WTC11 (cell line): Measurements from ENCODE around the gene SUSD6. TPM values are rescaled to one million over a fixed set of nuclear protein-coding genes. Genes with fewer than 3 reads are reported as not detected.

Source experiments
- ATAC-seq: fragments of 200-7000 bp; cut with Tn5 transposase; 2 replicates; pipeline ENCODE4 v1.10.0; 2021; ENCODE audit warnings: mild to moderate bottlenecking, moderate library complexity
- CTCF ChIA-PET: fragments of 300-600 bp; sonication (Branson Sonifier 250); formaldehyde crosslinking; loops from one replicate; lab custom pipeline; 2021; ENCODE audit warnings: antibody characterized with exemption; lab: Charles Lee
- POLR2A ChIA-PET: fragments of 350-600 bp; sonication (Branson Sonifier 250); formaldehyde crosslinking; loops from one replicate; lab custom pipeline; 2021; ENCODE audit warnings: antibody characterized with exemption; lab: Charles Lee
- DNase-seq: peaks from one replicate; pipeline ENCODE4 v3.0.0; 2021; ENCODE audit warnings: low spot score
- H3K27ac Mint-ChIP-seq: 2 replicates; pipeline ENCODE4 v1.8.0; 2021; ENCODE audit warnings: mixed read lengths
- H3K27me3 Mint-ChIP-seq: 2 replicates; pipeline ENCODE4 v1.8.0; 2021; ENCODE audit warnings: low read depth, mild to moderate bottlenecking, moderate library complexity, mixed read lengths
- H3K36me3 Mint-ChIP-seq: 2 replicates; pipeline ENCODE4 v1.8.0; 2021; ENCODE audit warnings: mixed read lengths
- H3K4me1 Mint-ChIP-seq: 2 replicates; pipeline ENCODE4 v1.8.0; 2022; ENCODE audit warnings: mixed read lengths
- H3K4me3 Mint-ChIP-seq: 2 replicates; pipeline ENCODE4 v1.8.0; 2021; ENCODE audit warnings: mild to moderate bottlenecking, moderate library complexity, mixed read lengths
- H3K9me3 Mint-ChIP-seq: 2 replicates; pipeline ENCODE4 v1.8.0; 2021; ENCODE audit warnings: mixed read lengths
- CBFB ChIP-seq: sonication (generic); formaldehyde crosslinking; IDR thresholded peaks from 2 replicates; pipeline ENCODE4 v1.8.1; 2022; ENCODE audit warnings: mild to moderate bottlenecking, low read depth, missing genetic modification reagents
- FOXJ3 ChIP-seq: sonication (generic); formaldehyde crosslinking; IDR thresholded peaks from 2 replicates; pipeline ENCODE4 v1.9.0; 2021; ENCODE audit warnings: missing genetic modification reagents, mild to moderate bottlenecking, borderline replicate concordance
- IRF1 ChIP-seq: sonication (generic); formaldehyde crosslinking; IDR thresholded peaks from 2 replicates; pipeline ENCODE4 v1.8.0; 2023; ENCODE audit warnings: missing genetic modification reagents
- KAT7 ChIP-seq: sonication (generic); formaldehyde crosslinking; IDR thresholded peaks from 2 replicates; pipeline ENCODE4 v1.8.1; 2023; ENCODE audit warnings: missing genetic modification reagents, mild to moderate bottlenecking, borderline replicate concordance
- MAX ChIP-seq: sonication (generic); formaldehyde crosslinking; IDR thresholded peaks from 2 replicates; pipeline ENCODE4 v1.8.0; 2022; ENCODE audit warnings: mild to moderate bottlenecking, missing genetic modification reagents
- NFATC4 ChIP-seq: fragments of 250-450 bp; sonication (Bioruptor Pico); IDR thresholded peaks from 2 replicates; pipeline ENCODE4 v1.9.0; 2021; ENCODE audit warnings: mild to moderate bottlenecking
- NR2C2 ChIP-seq: sonication (generic); formaldehyde crosslinking; IDR thresholded peaks from 2 replicates; pipeline ENCODE4 v1.8.0; 2022; ENCODE audit warnings: mild to moderate bottlenecking, missing genetic modification reagents
- OVOL2 ChIP-seq: fragments of 250-450 bp; sonication (Bioruptor Pico); IDR thresholded peaks from 2 replicates; pipeline ENCODE4 v1.9.0; 2021; ENCODE audit warnings: mild to moderate bottlenecking, borderline replicate concordance
- PREB ChIP-seq: sonication (generic); formaldehyde crosslinking; IDR thresholded peaks from 2 replicates; pipeline ENCODE4 v1.8.1; 2022; ENCODE audit warnings: mild to moderate bottlenecking, missing genetic modification reagents, moderate library complexity, borderline replicate concordance
- SMAD3 ChIP-seq: sonication (generic); formaldehyde crosslinking; IDR thresholded peaks from 2 replicates; pipeline ENCODE4 v1.8.0; 2022; ENCODE audit warnings: missing genetic modification reagents, mild to moderate bottlenecking, borderline replicate concordance
- SMAD4 ChIP-seq: sonication (generic); formaldehyde crosslinking; IDR thresholded peaks from 2 replicates; pipeline ENCODE4 v1.8.0; 2022; ENCODE audit warnings: mild to moderate bottlenecking, missing genetic modification reagents
- TEAD4 ChIP-seq: sonication (generic); formaldehyde crosslinking; IDR thresholded peaks from 2 replicates; pipeline ENCODE4 v1.8.0; 2022; ENCODE audit warnings: mild to moderate bottlenecking, missing genetic modification reagents
- TP53 ChIP-seq: sonication (generic); formaldehyde crosslinking; IDR thresholded peaks from 2 replicates; pipeline ENCODE4 v1.8.1; 2023; ENCODE audit warnings: mild to moderate bottlenecking, missing genetic modification reagents
- ZBTB21 ChIP-seq: sonication (generic); formaldehyde crosslinking; IDR thresholded peaks from 2 replicates; pipeline ENCODE4 v1.8.1; 2023; ENCODE audit warnings: mild to moderate bottlenecking, missing genetic modification reagents, borderline replicate concordance
- ZNF263 ChIP-seq: sonication (generic); formaldehyde crosslinking; IDR thresholded peaks from 2 replicates; pipeline ENCODE4 v1.8.1; 2022; ENCODE audit warnings: low read depth, mild to moderate bottlenecking, moderate library complexity, missing genetic modification reagents
- ZNF423 ChIP-seq: fragments of 250-450 bp; sonication (Bioruptor Pico); IDR thresholded peaks from 2 replicates; pipeline ENCODE4 v2.1.2; 2022; ENCODE audit warnings: mild to moderate bottlenecking, moderate library complexity
- total RNA-seq: library from RNA; stranded (reverse); gene quantifications from 3 replicates; pipeline ENCODE4 v1.2.3, GENCODE V29; 2021
- TF ChIP-seq, protein P1 (sequence below): sonication (generic); formaldehyde crosslinking; IDR thresholded peaks from 2 replicates; pipeline ENCODE4 v1.8.1; 2023; ENCODE audit warnings: mild to moderate bottlenecking, missing genetic modification reagents, moderate library complexity
- TF ChIP-seq, protein P2 (sequence below): sonication (generic); formaldehyde crosslinking; IDR thresholded peaks from 2 replicates; pipeline ENCODE4 v1.8.1; 2022; ENCODE audit warnings: mild to moderate bottlenecking, moderate library complexity, missing genetic modification reagents
- TF ChIP-seq, protein P3 (sequence below): sonication (generic); formaldehyde crosslinking; IDR thresholded peaks from 2 replicates; pipeline ENCODE4 v1.8.0; 2022; ENCODE audit warnings: mild to moderate bottlenecking, missing genetic modification reagents

SUSD6 gene
- total RNA-seq, 1 experiment from 2014 or later, result 10.1 TPM

DNA sequence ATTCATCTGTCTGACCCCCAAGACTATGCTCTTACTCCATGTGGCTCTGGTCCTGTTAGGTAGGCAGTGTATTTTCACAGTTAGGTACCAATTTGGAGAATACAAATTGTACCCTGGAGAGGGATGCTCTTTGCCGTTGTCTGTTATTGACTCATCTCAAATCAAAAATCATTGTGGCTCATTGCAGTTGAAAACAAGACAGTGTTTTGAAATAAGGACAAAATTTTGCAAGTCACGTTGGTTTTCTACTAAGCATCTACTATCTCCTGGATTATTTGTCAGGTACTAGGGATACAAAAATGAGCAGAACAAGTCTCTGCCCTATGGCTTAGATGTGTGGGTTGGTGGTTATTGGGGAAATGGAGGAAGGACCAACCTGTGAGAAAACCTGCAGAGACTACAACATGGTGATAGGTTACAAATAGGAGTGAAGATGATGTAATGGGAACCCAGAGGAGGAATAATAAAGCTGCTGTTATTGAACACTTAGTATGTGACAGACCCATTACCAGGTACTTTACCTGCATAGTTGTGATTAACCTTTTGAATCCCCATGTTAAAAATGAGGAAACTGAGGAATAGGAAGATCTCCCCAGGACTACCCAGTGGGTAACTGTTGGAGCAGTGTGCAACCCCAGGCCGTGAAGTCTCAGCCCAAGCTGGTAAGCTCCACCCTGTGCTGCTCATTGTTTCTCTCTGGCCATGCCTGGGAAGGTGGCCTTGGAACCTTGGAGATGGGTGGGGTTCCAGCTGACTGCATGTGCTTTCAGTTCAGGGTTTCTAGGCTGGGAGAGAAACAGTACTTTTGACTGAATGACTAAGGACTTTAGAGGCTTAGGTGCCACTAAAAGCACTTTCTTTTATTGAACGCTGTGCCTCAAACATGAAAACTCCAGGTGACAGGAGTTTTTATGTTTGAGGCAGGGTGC, 82.7 kb downstream of the SUSD6 start (continued):
- TF ChIP-seq IRF1 (CRISPR knock-in tag), result no peak
- no peak for TF ChIP-seq OVOL2 (CRISPR knock-in tag)
- TF ChIP-seq MAX (CRISPR knock-in tag), result no peak
- no peak for TF ChIP-seq ZNF263 (CRISPR knock-in tag)
- TF ChIP-seq CBFB (CRISPR knock-in tag), result no peak

- Mint-ChIP-seq H3K9me3 (no peaks in the 10 kb centered on the region), H3K36me3 (no peaks in the 10 kb centered on the region), H3K4me1 (peaks cover 59% of the 10 kb centered on the region), H3K27ac (no peak overlapping the region), H3K27me3 (no peaks in the 10 kb centered on the region), H3K4me3 (no peak overlapping the region)
- ATAC-seq (no peak; the same call in 1 of the 2 replicates), DNase-seq (no peak)
- ChIA-PET POLR2A (no interaction called here), CTCF (no interaction called here)
- no peak for TF ChIP-seq IRF1 (CRISPR knock-in tag)
- TF ChIP-seq ZBTB21 (CRISPR knock-in tag), result no peak
- no peak for TF ChIP-seq NFATC4
- no peak for TF ChIP-seq KAT7
- TF ChIP-seq SMAD3 (CRISPR knock-in tag), result no peak
- no peak for TF ChIP-seq TP53 (CRISPR knock-in tag)
- no peak for TF ChIP-seq FOXJ3 (CRISPR knock-in tag)
- TF ChIP-seq TEAD4, result no peak
- no peak for TF ChIP-seq ZNF423 (CRISPR knock-in tag)
- TF ChIP-seq, protein P1, sequence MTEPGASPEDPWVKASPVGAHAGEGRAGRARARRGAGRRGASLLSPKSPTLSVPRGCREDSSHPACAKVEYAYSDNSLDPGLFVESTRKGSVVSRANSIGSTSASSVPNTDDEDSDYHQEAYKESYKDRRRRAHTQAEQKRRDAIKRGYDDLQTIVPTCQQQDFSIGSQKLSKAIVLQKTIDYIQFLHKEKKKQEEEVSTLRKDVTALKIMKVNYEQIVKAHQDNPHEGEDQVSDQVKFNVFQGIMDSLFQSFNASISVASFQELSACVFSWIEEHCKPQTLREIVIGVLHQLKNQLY (CRISPR knock-in tag), result no peak
- TF ChIP-seq PREB, result no peak
- no peak for TF ChIP-seq NR2C2
- TF ChIP-seq, protein P2, sequence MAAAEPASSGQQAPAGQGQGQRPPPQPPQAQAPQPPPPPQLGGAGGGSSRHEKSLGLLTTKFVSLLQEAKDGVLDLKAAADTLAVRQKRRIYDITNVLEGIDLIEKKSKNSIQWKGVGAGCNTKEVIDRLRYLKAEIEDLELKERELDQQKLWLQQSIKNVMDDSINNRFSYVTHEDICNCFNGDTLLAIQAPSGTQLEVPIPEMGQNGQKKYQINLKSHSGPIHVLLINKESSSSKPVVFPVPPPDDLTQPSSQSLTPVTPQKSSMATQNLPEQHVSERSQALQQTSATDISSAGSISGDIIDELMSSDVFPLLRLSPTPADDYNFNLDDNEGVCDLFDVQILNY, result no peak
- TF ChIP-seq, protein P3, sequence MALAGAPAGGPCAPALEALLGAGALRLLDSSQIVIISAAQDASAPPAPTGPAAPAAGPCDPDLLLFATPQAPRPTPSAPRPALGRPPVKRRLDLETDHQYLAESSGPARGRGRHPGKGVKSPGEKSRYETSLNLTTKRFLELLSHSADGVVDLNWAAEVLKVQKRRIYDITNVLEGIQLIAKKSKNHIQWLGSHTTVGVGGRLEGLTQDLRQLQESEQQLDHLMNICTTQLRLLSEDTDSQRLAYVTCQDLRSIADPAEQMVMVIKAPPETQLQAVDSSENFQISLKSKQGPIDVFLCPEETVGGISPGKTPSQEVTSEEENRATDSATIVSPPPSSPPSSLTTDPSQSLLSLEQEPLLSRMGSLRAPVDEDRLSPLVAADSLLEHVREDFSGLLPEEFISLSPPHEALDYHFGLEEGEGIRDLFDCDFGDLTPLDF (CRISPR knock-in tag), result no peak
- TF ChIP-seq SMAD4 (CRISPR knock-in tag), result no peak
These were observed 83.4 kb downstream of the SUSD6 start for GRCh38 chr14:69694730-69695281.
